NT2/D1 (cell line): ENCODE results near the gene GNG12.

Experiments
- DNase-seq: peaks from one replicate; pipeline ENCODE4 v3.0.0-alpha.2; 2011; ENCODE audit warnings: low read depth, low spot score
- H3K27me3 ChIP-seq: 2 replicates; pipeline ENCODE4 v1.6.0; 2011; ENCODE audit warnings: mild to moderate bottlenecking; ENCODE audit not compliant: insufficient read length, insufficient read depth
- H3K36me3 ChIP-seq: 2 replicates; pipeline ENCODE4 v1.6.1; 2011; ENCODE audit warnings: mild to moderate bottlenecking, low read length, mixed read lengths; ENCODE audit not compliant: insufficient read depth, insufficient read length
- H3K4me1 ChIP-seq: 2 replicates; pipeline ENCODE4 v1.5.1; 2011; ENCODE audit not compliant: insufficient read depth, insufficient read length
- H3K4me3 ChIP-seq: 2 replicates; pipeline ENCODE4 v1.5.1; 2011; ENCODE audit warnings: low read depth; ENCODE audit not compliant: insufficient read length
- H3K9ac ChIP-seq: 2 replicates; pipeline ENCODE4 v1.6.0; 2011; ENCODE audit warnings: low read depth; ENCODE audit not compliant: insufficient read length
- H3K9me3 ChIP-seq: 2 replicates; pipeline ENCODE4 v1.5.1; 2011; ENCODE audit warnings: mild to moderate bottlenecking, low read length; ENCODE audit not compliant: insufficient read depth
- SUZ12 ChIP-seq: IDR thresholded peaks from 2 replicates; pipeline ENCODE4 v1.6.1; 2011; ENCODE audit not compliant: insufficient read length, insufficient read depth; ENCODE audit errors: extremely low read depth
- YY1 ChIP-seq: IDR thresholded peaks from 2 replicates; pipeline ENCODE4 v1.6.1; 2011; ENCODE audit not compliant: insufficient read length, insufficient read depth
- ZNF274 ChIP-seq: IDR thresholded peaks from 2 replicates; pipeline ENCODE4 v1.6.1; 2011; ENCODE audit warnings: mild to moderate bottlenecking, low read depth, low read length

GNG12 gene

GRCh38 chr1:67677930-67678329, 155.3 kb downstream of the GNG12 start:
- DNase-seq = no peak
- Histone ChIP-seq H3K36me3 (no peaks in the 10 kb centered on the region), H3K9ac (no peak overlapping the region), H3K4me1 (no peaks in the 10 kb centered on the region), H3K9me3 (no peaks in the 10 kb centered on the region), H3K4me3 (no peak overlapping the region), H3K27me3 (no peaks in the 10 kb centered on the region)
- TF ChIP-seq SUZ12 (no peak), YY1 (no peak), ZNF274 (no peak)

GRCh38 chr1:67677408-67677807, 155.9 kb downstream of the GNG12 start:
- H3K4me1 ChIP-seq = no peaks in the 10 kb centered on the region
- TF ChIP-seq SUZ12 (no peak), YY1 (no peak), ZNF274 (no peak)
- no peaks in the 10 kb centered on the region for H3K27me3 ChIP-seq
- H3K36me3 ChIP-seq = no peaks in the 10 kb centered on the region
- H3K9ac ChIP-seq = no peak overlapping the region
- no peak for DNase-seq
- H3K4me3 ChIP-seq = no peak overlapping the region
- no peaks in the 10 kb centered on the region for H3K9me3 ChIP-seq

- Histone ChIP-seq H3K9me3 (no peaks in the 10 kb centered on the region), H3K4me3 (no peak overlapping the region), H3K27me3 (no peaks in the 10 kb centered on the region), H3K9ac (no peak overlapping the region), H3K4me1 (no peaks in the 10 kb centered on the region), H3K36me3 (no peaks in the 10 kb centered on the region)
- no peak for TF ChIP-seq SUZ12
- no peak for DNase-seq
Observed at GRCh38 chr1:67676946-67677345, 156.3 kb downstream of the GNG12 start.

GRCh38 chr1:67676287-67676686, 157.0 kb downstream of the GNG12 start:
- no peaks in the 10 kb centered on the region for H3K9me3 ChIP-seq
- no peaks in the 10 kb centered on the region for H3K27me3 ChIP-seq
- H3K4me3 ChIP-seq = no peak overlapping the region
- no peak for TF ChIP-seq ZNF274
- no peaks in the 10 kb centered on the region for H3K36me3 ChIP-seq
- no peak overlapping the region for H3K9ac ChIP-seq
- no peaks in the 10 kb centered on the region for H3K4me1 ChIP-seq
- no peak for DNase-seq

- no peaks in the 10 kb centered on the region for H3K27me3 ChIP-seq
- no peak overlapping the region for H3K9ac ChIP-seq
- no peaks in the 10 kb centered on the region for H3K9me3 ChIP-seq
- H3K4me3 ChIP-seq = no peak overlapping the region
- no peaks in the 10 kb centered on the region for H3K36me3 ChIP-seq
- no peak for DNase-seq
- TF ChIP-seq YY1 (no peak), SUZ12 (no peak), ZNF274 (no peak)
- no peaks in the 10 kb centered on the region for H3K4me1 ChIP-seq
Observed at GRCh38 chr1:67675800-67676199, 157.5 kb downstream of the GNG12 start.

GRCh38 chr1:67674260-67675011, 158.8 kb downstream of the GNG12 start:
- no peaks in the 10 kb centered on the region for H3K27me3 ChIP-seq
- H3K9ac ChIP-seq = no peak overlapping the region
- no peak for DNase-seq
- no peaks in the 10 kb centered on the region for H3K9me3 ChIP-seq
- TF ChIP-seq SUZ12 (no peak), YY1 (no peak), ZNF274 (no peak)
- no peak overlapping the region for H3K4me3 ChIP-seq
- no peaks in the 10 kb centered on the region for H3K4me1 ChIP-seq
- no peaks in the 10 kb centered on the region for H3K36me3 ChIP-seq

GRCh38 chr1:67673468-67674201, 159.6 kb downstream of the GNG12 start:
- no peak for DNase-seq
- TF ChIP-seq SUZ12 (no peak), ZNF274 (no peak), YY1 (no peak)
- no peaks in the 10 kb centered on the region for H3K4me1 ChIP-seq

More at GRCh38 chr1:67673468-67674201, 159.6 kb downstream of the GNG12 start:
- Histone ChIP-seq H3K27me3 (no peaks in the 10 kb centered on the region), H3K4me3 (no peak overlapping the region), H3K36me3 (no peaks in the 10 kb centered on the region), H3K9me3 (no peaks in the 10 kb centered on the region), H3K9ac (no peak overlapping the region)
